Measurements from ENCODE around the gene ZBTB7C.

DNA sequence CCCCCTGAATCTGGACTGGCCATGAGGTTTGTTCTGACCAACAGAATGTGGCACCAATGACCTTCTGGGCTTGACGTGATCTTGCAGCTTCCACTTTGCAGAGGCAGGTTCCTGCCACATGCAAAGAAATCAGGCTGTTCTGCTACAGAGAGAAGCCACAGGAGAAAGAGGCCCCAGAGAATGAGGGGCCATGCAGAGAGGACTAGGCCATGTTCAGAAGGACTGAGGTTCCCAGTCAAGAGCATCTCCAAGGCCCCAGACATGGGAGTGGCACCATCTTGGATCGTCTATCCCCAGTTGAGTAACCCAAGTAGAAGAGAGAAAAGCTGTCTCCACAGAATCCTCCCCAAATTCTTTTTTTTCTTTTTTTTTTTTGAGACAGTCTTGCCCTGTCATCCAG lies 131.1 kb downstream of the ZBTB7C start:
- TF ChIP-seq, protein P1, sequence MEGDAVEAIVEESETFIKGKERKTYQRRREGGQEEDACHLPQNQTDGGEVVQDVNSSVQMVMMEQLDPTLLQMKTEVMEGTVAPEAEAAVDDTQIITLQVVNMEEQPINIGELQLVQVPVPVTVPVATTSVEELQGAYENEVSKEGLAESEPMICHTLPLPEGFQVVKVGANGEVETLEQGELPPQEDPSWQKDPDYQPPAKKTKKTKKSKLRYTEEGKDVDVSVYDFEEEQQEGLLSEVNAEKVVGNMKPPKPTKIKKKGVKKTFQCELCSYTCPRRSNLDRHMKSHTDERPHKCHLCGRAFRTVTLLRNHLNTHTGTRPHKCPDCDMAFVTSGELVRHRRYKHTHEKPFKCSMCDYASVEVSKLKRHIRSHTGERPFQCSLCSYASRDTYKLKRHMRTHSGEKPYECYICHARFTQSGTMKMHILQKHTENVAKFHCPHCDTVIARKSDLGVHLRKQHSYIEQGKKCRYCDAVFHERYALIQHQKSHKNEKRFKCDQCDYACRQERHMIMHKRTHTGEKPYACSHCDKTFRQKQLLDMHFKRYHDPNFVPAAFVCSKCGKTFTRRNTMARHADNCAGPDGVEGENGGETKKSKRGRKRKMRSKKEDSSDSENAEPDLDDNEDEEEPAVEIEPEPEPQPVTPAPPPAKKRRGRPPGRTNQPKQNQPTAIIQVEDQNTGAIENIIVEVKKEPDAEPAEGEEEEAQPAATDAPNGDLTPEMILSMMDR (IDR thresholded peaks at IDR 0.05), result no peak
- TF ChIP-seq EZH2 (IDR thresholded peaks at IDR 0.05; ENCODE audit: borderline replicate concordance, insufficient read depth, low read depth, low read length, poor library complexity, severe bottlenecking), result no peak

Data from B cell (primary cell).